ENCODE data around the gene FRAS1.
A peak's percentile ranks its signal among the peaks of the same experiment; 100 is the strongest.
"Not testable (repeated sequence)": the region's sequence is repeated elsewhere in the genome, so short reads cannot be mapped to it uniquely, and the experiment has no call there.

Gene FRAS1

DNA sequence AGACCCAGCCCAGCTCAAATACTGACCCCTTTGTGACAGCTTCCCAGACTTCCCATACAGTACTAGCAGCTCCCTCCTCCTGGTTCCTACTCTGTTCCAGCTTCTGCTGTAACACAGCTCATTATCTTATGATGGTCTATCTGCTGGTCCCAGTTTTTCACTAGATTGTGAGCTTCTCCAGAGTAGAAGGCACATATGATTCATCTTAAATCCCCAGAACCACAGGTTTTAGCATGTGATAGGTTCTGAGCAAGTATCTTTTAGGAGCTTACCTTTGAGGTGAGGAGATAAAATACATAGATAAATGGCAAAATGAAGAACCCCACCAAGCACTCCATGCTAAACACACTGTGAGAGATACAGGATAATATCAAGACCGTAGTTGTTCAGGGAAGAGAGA lies 466.9 kb downstream of the FRAS1 start:
- no peak overlapping the region for H3K4me3 Mint-ChIP-seq
- DNase-seq (ENCODE audit: low spot score in 2 of 2) (no peak), ATAC-seq (no peak)
- no peaks in the 10 kb centered on the region for H3K4me1 Mint-ChIP-seq
- H3K36me3 Mint-ChIP-seq = no peaks in the 10 kb centered on the region
- no peaks in the 10 kb centered on the region for H3K9me3 Mint-ChIP-seq
- H3K27ac Mint-ChIP-seq = no peak overlapping the region

- DNase-seq (ENCODE audit: low spot score in 2 of 2) (no peak), ATAC-seq (no peak)
- Mint-ChIP-seq H3K27ac (no peak overlapping the region), H3K36me3 (no peaks in the 10 kb centered on the region), H3K4me1 (no peaks in the 10 kb centered on the region), H3K9me3 (no peaks in the 10 kb centered on the region), H3K4me3 (no peak overlapping the region)
Observed at GRCh38 chr4:78525559-78525958, 468.4 kb downstream of the FRAS1 start.

DNA sequence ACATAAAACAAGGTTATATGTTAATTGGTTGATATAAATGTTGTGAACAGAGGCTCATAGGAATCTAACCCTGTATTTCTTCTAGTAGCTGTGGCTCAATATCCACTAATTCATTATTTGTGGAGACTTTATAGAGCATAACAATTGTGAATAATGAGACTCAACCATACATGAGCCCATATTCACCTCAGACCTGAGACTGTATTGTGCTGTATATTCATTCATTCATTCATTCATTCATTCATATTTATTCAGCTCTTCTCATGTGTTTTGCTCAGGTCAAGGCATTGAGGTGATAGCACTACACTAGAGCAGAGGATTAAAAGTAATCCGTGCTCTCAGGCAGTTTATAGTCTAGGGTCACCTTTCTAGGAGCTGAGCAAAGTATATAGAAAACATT lies 470.0 kb downstream of the FRAS1 start:
- Mint-ChIP-seq H3K36me3 (no peaks in the 10 kb centered on the region), H3K4me3 (no peak overlapping the region), H3K9me3 (no peaks in the 10 kb centered on the region), H3K27ac (no peak overlapping the region), H3K4me1 (no peaks in the 10 kb centered on the region)
- ATAC-seq (no peak), DNase-seq (ENCODE audit: low spot score in 2 of 2) (no peak)

DNA sequence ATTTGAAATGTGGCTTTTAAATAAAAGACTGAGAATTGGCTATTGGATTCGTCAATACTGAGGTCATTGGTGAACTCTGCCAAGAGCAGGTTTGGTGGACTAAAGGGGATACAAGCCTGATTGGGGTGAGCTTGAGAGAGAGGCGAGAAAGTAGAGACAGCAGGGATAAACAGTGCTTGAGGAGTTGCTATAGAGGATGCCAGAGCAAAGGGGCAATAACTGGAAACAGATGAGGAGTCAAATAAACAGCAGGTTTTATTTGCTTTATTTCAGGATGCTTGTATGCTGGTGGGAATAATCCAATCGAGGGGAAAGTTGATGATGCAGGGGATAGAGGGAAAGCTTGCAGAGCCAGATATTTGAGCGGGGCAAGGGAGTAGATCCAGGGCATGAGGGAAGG lies 470.4 kb downstream of the FRAS1 start:
- H3K9me3 Mint-ChIP-seq = no peaks in the 10 kb centered on the region
- no peaks in the 10 kb centered on the region for H3K36me3 Mint-ChIP-seq
- H3K27ac Mint-ChIP-seq = no peak overlapping the region
- DNase-seq (ENCODE audit: low spot score in 2 of 2) (no peak), ATAC-seq (no peak)
- H3K4me3 Mint-ChIP-seq = no peak overlapping the region
- H3K4me1 Mint-ChIP-seq = no peaks in the 10 kb centered on the region

DNA sequence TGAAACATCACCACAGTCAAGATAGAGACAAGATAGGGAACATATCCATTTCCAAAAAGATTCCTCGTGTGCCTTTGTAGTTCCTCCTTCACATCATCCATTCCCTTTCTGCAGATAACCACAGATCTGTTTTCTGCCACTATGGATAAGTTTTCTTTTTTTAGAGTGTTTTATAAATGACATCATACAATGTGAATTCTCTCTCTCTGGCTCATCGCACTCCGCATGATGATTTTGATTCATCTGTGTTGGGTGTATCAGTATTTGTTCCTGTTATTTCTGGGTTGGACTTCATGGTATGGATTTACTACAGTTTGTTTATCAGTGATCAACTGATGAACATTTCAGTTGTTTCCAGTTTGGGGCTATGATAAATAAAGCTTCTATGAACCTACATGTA lies 471.2 kb downstream of the FRAS1 start:
- Mint-ChIP-seq H3K4me1 (no peaks in the 10 kb centered on the region), H3K27ac (no peak overlapping the region), H3K9me3 (no peaks in the 10 kb centered on the region), H3K4me3 (no peak overlapping the region), H3K36me3 (no peaks in the 10 kb centered on the region)
- no peak for ATAC-seq
- no peak for DNase-seq (ENCODE audit: low spot score in 2 of 2)

DNA sequence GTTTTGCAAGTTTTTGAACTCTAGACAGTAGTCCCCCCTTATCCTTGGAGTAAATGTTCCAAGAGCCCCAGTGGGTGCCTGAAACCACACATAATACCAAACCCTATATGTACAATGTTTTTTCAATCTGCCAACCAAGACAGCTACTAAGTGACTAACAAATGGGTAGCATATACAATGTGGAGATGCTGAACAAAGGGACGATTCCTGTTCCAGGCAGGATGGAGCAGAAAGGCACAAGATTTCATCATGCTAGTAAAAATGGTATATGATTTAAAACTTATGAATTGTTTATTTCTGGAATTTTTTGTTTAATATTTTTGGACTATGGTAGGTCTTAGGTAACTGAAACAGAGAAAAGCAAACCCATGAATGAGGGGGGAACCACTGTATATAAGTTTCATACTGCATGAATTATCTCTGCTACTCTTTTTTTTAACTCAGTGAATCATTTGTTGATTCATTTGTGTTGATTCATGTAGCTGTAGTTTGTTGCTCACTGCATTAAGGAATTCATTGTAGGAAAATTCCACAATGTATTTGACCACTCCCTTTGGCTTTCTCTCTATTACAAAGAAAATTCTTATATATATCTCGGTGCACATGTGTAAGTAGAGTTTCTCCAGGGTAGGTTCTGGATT lies 472.6 kb downstream of the FRAS1 start:
- Mint-ChIP-seq H3K4me1 (no peaks in the 10 kb centered on the region), H3K27ac (no peak overlapping the region), H3K4me3 (no peak overlapping the region), H3K36me3 (no peaks in the 10 kb centered on the region), H3K9me3 (no peaks in the 10 kb centered on the region)
- DNase-seq (ENCODE audit: low spot score in 2 of 2) (no peak), ATAC-seq (no peak)

DNA sequence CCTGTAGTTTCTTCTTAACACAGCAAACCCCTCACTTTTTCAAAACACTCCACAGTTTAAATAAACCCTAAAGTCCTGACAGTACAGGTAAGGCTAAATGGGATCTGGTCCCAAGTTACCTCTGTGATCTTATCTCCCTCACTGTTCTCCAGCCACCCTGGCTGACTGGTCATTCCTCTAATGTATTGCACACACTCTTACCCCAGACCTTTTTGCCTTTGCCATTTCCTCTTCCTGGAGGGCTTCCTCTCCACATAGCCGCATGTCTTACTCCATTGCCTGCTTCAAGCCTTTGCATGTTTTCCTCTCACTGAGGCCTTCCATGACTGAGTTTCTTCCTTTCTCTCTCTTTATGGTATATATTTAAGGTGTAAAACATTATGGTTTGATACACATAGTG lies 474.9 kb downstream of the FRAS1 start:
- ATAC-seq (no peak), DNase-seq (ENCODE audit: low spot score in 2 of 2) (no peak)
- no peaks in the 10 kb centered on the region for H3K9me3 Mint-ChIP-seq
- H3K36me3 Mint-ChIP-seq = no peaks in the 10 kb centered on the region
- H3K4me1 Mint-ChIP-seq = no peaks in the 10 kb centered on the region
- H3K27ac Mint-ChIP-seq = no peak overlapping the region
- no peak overlapping the region for H3K4me3 Mint-ChIP-seq

GRCh38 chr4:78533854-78534253 lies 476.7 kb downstream of the FRAS1 start:
- Mint-ChIP-seq H3K4me3 (no peak overlapping the region), H3K9me3 (no peaks in the 10 kb centered on the region), H3K4me1 (no peaks in the 10 kb centered on the region), H3K27ac (no peak overlapping the region), H3K36me3 (no peaks in the 10 kb centered on the region)
- no peak for ATAC-seq
- no peak for DNase-seq (ENCODE audit: low spot score in 2 of 2)

DNA sequence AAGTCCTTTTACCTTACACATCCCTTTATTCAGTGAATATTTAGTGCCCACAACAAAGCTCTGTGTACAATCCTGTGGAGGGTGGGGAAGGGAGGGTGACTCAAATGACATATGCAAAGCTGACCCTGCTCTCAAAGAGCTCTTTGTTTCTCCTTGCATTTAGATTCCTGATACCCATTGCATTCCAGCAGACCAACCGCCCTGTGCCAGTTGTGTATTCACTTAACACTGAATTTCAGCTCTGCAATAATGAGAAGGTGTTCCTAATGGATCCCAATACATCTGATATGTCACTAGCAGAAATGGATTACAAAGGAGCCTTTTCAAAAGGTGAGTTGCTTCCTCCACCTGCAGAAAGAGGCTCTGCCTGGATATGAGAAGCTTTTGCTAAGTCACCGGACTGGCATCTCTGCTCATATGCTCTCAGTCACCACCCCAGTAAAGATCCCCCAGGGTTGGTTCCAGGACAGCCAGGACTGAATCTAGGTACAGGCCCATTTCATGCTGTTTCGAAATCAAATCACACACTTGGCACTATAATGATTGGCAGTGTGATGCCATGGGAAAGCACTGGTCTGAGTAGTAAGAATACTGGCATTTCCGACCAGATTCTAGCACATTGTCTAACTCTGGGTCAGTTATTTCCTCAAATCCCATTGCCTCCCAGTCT lies 477.3 kb downstream of the FRAS1 start:
- DNase-seq (ENCODE audit: low spot score in 2 of 2) (no peak), ATAC-seq (no peak)
- Mint-ChIP-seq H3K4me1 (no peaks in the 10 kb centered on the region), H3K4me3 (no peak overlapping the region), H3K27ac (no peak overlapping the region), H3K36me3 (no peaks in the 10 kb centered on the region), H3K9me3 (no peaks in the 10 kb centered on the region)

DNA sequence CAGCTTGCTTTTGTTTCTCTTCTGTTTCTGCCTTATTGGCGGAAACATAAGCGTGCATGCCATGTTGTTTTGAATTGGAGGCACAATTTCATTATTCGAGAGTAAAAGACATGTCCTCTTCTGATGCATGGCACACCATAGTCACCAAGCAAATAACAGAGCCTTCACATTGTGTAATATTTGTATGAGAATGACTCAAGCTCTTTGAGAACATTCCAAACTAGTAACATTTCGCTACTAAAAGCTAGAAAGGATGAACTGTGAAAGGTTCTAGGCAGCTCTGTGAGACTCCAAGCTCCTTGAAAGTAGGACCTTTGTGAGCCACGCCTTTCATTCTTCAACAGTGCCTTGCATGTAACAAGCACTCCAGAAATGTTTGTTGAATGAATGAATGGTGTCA lies 485.2 kb downstream of the FRAS1 start:
- H3K27ac Mint-ChIP-seq = no peak overlapping the region
- no peaks in the 10 kb centered on the region for H3K36me3 Mint-ChIP-seq
- ATAC-seq = no peak
- no peak for DNase-seq (ENCODE audit: low spot score in 2 of 2)
- H3K4me1 Mint-ChIP-seq = no peaks in the 10 kb centered on the region
- H3K4me3 Mint-ChIP-seq = no peak overlapping the region
- H3K9me3 Mint-ChIP-seq = no peaks in the 10 kb centered on the region

DNA sequence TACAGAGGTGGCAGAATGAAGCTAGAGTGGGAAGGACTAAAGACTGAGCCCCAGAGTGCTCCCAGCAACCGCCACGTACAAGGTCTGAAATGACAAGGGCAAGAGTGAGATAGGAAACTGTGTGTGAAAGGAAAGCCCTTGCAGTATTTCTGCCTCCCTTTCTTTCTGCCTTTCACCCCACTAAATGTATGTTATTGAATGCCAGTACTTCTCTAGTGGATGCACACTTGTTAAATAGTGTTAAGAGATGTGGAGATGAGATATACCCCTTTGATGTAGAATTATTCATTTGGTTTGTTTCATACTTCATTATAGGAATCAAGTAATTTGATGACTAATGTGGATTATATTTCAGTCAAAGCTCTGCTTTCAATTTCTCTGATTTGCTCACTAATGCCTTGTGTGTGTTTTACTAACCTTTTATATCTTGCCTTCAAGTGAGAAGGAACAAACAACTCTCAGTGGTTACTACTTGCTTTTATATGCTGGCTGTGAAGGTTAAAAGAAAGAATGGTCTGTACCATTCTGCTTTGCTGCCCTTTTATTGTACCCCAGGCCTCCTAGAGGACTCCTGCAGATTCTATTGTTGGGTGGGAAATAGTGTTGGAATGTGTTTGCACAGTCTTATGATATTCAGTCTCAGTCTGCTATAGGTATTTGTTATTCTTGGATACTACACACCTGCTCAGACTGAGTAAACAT lies 486.5 kb downstream of the FRAS1 start:
- H3K4me3 Mint-ChIP-seq = no peak overlapping the region
- ATAC-seq (peak; percentile 47), DNase-seq (ENCODE audit: low spot score in 2 of 2) (no peak)
- no peaks in the 10 kb centered on the region for H3K4me1 Mint-ChIP-seq
- no peaks in the 10 kb centered on the region for H3K36me3 Mint-ChIP-seq
- H3K9me3 Mint-ChIP-seq = no peaks in the 10 kb centered on the region
- no peak overlapping the region for H3K27ac Mint-ChIP-seq

DNA sequence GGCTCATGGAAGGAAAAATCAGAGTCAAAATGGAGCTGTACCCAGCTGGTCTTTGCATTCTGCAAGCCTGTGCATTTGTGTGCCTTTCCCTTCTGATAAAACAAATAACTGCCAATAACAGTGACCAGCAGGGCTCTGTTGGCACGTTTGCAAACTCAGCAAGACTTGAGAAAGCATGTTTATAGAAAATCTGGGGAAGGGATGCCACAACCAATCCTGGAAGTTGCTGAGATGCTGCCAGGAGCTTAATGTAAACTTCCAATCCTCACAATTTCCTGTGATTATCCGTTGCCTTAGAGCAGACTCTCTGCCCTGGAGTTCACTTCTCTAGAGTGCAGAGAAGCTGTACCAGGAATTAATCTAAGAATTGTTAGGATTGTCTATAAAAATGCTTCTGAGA lies 487.6 kb downstream of the FRAS1 start:
- H3K9me3 Mint-ChIP-seq = no peaks in the 10 kb centered on the region
- H3K36me3 Mint-ChIP-seq = no peaks in the 10 kb centered on the region
- H3K27ac Mint-ChIP-seq = no peak overlapping the region
- ATAC-seq (no peak), DNase-seq (ENCODE audit: low spot score in 2 of 2) (no peak)
- H3K4me1 Mint-ChIP-seq = no peaks in the 10 kb centered on the region
- no peak overlapping the region for H3K4me3 Mint-ChIP-seq

GRCh38 chr4:78545275-78546246 lies 488.4 kb downstream of the FRAS1 start:
- Mint-ChIP-seq H3K4me1 (no peaks in the 10 kb centered on the region), H3K27ac (no peak overlapping the region), H3K9me3 (no peaks in the 10 kb centered on the region), H3K4me3 (no peak overlapping the region), H3K36me3 (no peaks in the 10 kb centered on the region)
- no peak for ATAC-seq
- DNase-seq (ENCODE audit: low spot score in 2 of 2) = no peak

DNA sequence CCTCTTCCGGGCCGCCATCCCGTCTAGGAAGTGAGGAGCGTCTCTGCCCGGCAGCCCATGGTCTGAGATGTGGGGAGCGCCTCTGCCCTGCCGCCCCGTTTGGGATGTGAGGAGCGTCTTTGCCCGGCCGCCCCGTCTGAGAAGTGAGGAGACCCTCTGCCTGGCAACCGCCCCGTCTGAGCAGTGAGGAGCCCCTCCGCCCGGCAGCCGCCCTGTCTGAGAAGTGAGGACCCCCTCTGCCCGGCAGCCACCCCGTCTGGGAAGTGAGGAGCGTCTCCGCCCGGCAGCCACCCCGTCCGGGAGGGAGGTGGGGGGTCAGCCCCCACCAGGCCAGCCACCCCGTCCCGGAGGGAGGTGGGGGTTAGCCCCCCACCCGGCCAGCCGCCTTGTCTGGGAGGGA lies 490.8 kb downstream of the FRAS1 start:
- not testable (repeated sequence) for H3K27ac Mint-ChIP-seq; ATAC-seq; H3K4me3 Mint-ChIP-seq; H3K36me3 Mint-ChIP-seq; H3K9me3 Mint-ChIP-seq; DNase-seq (ENCODE audit: low spot score in 2 of 2); H3K4me1 Mint-ChIP-seq

GRCh38 chr4:78548889-78549288 lies 491.8 kb downstream of the FRAS1 start:
- not testable (repeated sequence) for DNase-seq (ENCODE audit: low spot score in 2 of 2); H3K36me3 Mint-ChIP-seq; H3K4me1 Mint-ChIP-seq; H3K9me3 Mint-ChIP-seq; H3K4me3 Mint-ChIP-seq; H3K27ac Mint-ChIP-seq; ATAC-seq

Data from stimulated activated effector memory CD8-positive, alpha-beta T cell treated with anti-CD3 and anti-CD28 coated beads, Interleukin-12 subunit alpha, Interleukin-12 subunit beta, amount 100 ng/mL, for 72 hours (primary cell).